Neural progenitor cell (in vitro differentiated cells): ENCODE data around the gene POU6F2.

ENCODE experiments used
- EZH2 ChIP-seq: fragments of 200-600 bp; sonication (generic); IDR thresholded peaks from 2 replicates; pipeline ENCODE4 v1.6.1; 2017; ENCODE audit warnings: antibody characterized with exemption, mild to moderate bottlenecking, moderate library complexity
- TF ChIP-seq, protein P1 (sequence below): fragments of 200-600 bp; sonication (generic); IDR thresholded peaks from 2 replicates; pipeline ENCODE4 v1.5.1; 2017; ENCODE audit warnings: antibody characterized with exemption, mild to moderate bottlenecking

DNA sequence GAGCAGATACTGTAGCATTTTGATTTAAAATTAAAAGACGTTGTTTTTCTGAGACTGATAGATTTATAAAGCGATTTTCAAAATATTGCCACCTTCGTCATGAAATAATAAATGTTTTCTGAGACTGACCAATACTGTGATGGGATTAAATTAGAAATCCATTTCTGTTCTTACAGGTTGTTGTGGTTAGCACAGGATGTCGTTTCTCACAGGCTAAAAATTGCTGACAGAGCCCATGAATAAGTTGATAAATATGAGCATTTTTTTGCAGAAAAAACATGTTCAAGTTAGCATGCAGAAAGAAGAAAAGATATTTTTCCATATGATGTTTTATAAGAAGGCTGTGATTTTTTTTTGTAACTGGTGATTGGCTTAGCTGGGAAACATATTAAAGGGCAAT lies 66.8 kb downstream of the POU6F2 start:
- TF ChIP-seq, protein P1, sequence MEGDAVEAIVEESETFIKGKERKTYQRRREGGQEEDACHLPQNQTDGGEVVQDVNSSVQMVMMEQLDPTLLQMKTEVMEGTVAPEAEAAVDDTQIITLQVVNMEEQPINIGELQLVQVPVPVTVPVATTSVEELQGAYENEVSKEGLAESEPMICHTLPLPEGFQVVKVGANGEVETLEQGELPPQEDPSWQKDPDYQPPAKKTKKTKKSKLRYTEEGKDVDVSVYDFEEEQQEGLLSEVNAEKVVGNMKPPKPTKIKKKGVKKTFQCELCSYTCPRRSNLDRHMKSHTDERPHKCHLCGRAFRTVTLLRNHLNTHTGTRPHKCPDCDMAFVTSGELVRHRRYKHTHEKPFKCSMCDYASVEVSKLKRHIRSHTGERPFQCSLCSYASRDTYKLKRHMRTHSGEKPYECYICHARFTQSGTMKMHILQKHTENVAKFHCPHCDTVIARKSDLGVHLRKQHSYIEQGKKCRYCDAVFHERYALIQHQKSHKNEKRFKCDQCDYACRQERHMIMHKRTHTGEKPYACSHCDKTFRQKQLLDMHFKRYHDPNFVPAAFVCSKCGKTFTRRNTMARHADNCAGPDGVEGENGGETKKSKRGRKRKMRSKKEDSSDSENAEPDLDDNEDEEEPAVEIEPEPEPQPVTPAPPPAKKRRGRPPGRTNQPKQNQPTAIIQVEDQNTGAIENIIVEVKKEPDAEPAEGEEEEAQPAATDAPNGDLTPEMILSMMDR, result no peak
- no peak for TF ChIP-seq EZH2
